GM13976 (cell line): ENCODE measurements around the gene PANK4.

Experiments
- DNase-seq: peaks from one replicate; pipeline ENCODE4 v3.0.0; 2012; ENCODE audit warnings: low spot score
- CTCF ChIP-seq: IDR thresholded peaks from 2 replicates; pipeline ENCODE4 v1.5.1; 2012; ENCODE audit warnings: borderline replicate concordance, mild to moderate bottlenecking; ENCODE audit not compliant: insufficient read depth; ENCODE audit errors: extremely low read depth, missing control alignments, control extremely low read depth
- in situ Hi-C: fragments of 300-500 bp; cut with MboI; formaldehyde crosslinking; loops from one replicate; pipeline ENCODE4 v1.12.0; 2022; ENCODE audit warnings: low sequenced_read_pairs, mixed read lengths, inconsistent platforms; ENCODE audit not compliant: unreplicated experiment

The PANK4 gene

GRCh38 chr1:2506901-2507565 lies 19.4 kb downstream of the PANK4 start:
- in situ Hi-C loops, result no loop called here
- TF ChIP-seq CTCF, result no peak
- DNase-seq, result no peak

GRCh38 chr1:2506007-2506860 lies 20.2 kb downstream of the PANK4 start:
- in situ Hi-C loops, result no loop called here
- no peak for TF ChIP-seq CTCF

GRCh38 chr1:2505461-2505994 lies 20.9 kb downstream of the PANK4 start:
- DNase-seq, result no peak
- no peak for TF ChIP-seq CTCF
- in situ Hi-C loops, result no loop called here

More at GRCh38 chr1:2506007-2506860, 20.2 kb downstream of the PANK4 start:
- no peak for DNase-seq

GRCh38 chr1:2504949-2505272 lies 21.5 kb downstream of the PANK4 start:
- TF ChIP-seq CTCF, result no peak
- in situ Hi-C loops, result no loop called here
- no peak for DNase-seq

- in situ Hi-C loops, result no loop called here
- DNase-seq, result no peak
- no peak for TF ChIP-seq CTCF
Measured at GRCh38 chr1:2504225-2504948, 22.0 kb downstream of the PANK4 start.

- in situ Hi-C loops, result no loop called here
- no peak for DNase-seq
- TF ChIP-seq CTCF, result no peak
Measured at GRCh38 chr1:2503554-2504224, 22.7 kb downstream of the PANK4 start.
